KOPT-K1 (cell line): ENCODE measurements around the gene AMBRA1.

Experiments
- H3K27ac ChIP-seq: fragments of 200-600 bp; sonication (generic); 2 replicates; pipeline ENCODE4 v1.5.1; 2016; ENCODE audit warnings: antibody characterized with exemption, mild to moderate bottlenecking, low read depth, low read length; ENCODE audit not compliant: poor library complexity, severe bottlenecking
- H3K36me3 ChIP-seq: fragments of 200-600 bp; sonication (generic); 2 replicates; pipeline ENCODE4 v1.5.1; 2017; ENCODE audit warnings: antibody characterized with exemption, mild to moderate bottlenecking, low read length, moderate library complexity; ENCODE audit not compliant: insufficient read depth
- H3K9me3 ChIP-seq: fragments of 200-600 bp; sonication (generic); 2 replicates; pipeline ENCODE4 v1.5.1; 2017; ENCODE audit warnings: antibody characterized with exemption, low read length, mild to moderate bottlenecking; ENCODE audit not compliant: insufficient read depth, poor library complexity, severe bottlenecking

Gene AMBRA1

DNA sequence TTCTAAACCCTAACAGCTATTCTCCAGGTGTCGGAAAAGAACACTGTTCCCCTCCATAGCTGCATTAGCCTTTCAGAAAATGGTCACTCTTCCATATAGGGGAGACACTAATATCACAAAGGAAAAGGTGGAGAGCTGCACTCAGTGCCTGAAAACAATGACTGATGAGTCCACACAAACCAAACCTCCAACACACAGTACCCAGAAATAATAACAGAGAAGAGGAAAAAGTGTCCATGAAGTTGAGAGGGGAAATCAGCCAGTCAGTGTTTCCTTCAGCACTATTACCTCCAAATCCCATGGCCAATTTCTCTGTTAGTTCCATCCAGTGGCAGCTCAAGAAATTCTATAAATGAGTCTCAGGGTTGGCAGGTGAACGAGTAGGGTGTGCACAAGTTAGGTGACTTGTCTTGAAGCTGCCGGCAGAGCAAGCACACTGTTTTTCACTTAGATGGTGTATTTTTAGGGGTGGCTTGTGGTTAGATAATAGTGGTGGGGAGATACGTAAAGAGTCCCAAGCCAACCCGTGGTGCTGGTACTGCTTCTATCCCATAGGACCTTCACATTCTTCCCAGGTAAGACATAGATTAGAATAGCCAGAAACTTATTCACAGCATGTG lies 117.8 kb downstream of the AMBRA1 start:
- H3K9me3 ChIP-seq = no peaks in the 10 kb centered on the region
- H3K36me3 ChIP-seq = peaks cover 6% of the 10 kb centered on the region; the same call in 1 of the 2 replicates
- no peak overlapping the region for H3K27ac ChIP-seq

DNA sequence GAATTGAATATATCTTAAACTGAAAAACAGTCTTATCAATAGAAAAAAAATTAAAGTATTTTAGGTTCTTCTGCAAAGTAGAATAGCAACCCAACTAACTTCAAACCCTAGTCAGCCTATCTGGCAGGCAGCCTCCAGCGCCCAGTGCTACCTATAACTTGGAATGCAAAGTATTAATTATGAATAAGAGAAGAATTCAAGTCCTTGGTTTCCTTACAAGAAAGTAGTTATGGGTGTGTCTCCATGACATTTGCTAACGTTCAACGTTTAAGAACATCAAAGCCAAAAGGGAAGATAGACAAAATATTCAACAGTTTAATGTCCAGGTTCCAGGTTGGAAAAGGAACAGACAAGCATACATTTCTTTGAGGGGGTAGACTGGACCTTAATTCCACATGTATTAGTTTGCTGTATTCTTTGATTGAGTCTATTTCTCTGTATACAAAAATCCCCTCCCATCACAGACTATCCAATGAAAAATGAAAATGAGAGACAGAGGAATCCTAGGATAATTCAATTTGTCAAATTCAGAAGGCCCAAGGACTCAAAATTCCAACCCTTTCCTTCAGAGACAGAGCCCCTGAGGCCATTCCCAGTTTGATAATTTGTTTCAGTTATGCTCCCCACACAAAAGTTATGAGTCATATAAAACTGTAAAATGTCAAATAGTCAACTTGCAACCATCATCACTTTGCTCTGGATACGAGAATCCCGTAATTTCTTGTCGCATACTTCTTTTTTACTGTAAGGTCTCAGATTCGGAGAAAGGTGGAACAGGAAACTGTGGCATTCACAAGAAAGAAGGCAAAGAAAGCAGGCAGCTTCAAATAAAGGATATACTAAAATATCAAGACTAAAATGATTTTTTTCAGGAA lies 118.5 kb downstream of the AMBRA1 start:
- Histone ChIP-seq H3K27ac (no peak overlapping the region), H3K9me3 (no peaks in the 10 kb centered on the region), H3K36me3 (peaks cover 6% of the 10 kb centered on the region; the same call in 1 of the 2 replicates)

DNA sequence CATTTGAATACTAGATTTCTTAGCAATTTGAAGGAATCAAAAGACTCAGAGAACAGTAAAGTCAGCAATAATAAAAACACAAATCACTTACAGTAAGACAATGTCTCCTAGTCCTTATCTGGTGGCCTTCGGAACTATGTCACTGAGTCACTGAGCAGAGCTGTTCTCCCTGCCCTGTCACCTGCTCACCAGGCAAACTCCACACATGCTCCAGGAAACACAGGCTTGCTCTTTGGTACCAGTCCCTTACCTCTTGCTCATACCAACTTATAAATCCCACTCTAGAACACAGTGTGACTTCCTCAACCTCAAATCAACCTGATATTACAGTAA lies 121.2 kb downstream of the AMBRA1 start:
- H3K27ac ChIP-seq = no peak overlapping the region
- H3K9me3 ChIP-seq = no peaks in the 10 kb centered on the region
- peaks cover 8% of the 10 kb centered on the region; the same call in 1 of the 2 replicates for H3K36me3 ChIP-seq

DNA sequence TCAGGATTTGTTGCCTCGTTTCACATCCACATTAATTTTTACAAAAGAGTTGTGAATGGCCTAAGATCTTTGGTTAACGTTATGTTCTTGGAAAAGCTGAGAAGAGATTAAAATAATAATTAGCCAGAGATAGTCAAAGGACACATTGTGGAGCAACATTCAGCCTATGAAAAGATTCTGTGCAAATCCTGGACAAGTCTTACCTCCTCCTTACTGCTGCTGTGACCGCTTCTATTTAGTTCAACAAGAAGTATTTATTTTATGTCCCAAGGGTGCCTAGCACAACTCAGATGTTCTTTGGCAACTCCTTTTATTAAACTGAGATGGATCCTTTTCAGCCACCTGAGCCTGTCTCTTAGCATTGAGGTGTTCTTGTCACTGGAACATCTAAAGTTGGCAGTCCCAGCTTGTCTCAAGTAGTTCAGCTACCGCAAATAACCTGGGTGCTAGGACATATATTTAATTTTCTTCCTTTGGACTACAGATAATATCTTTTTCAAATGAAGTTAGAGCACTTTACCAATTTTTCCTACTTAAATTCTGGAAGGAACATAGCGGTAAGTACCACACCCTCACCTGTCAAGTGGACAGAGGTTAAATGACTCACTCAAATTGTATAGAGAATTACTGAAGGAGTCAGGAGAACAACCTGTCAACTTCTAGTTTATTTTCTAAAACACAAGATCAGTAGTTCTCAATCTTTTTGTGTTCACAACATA lies 121.7 kb downstream of the AMBRA1 start:
- no peaks in the 10 kb centered on the region for H3K9me3 ChIP-seq
- H3K36me3 ChIP-seq = peaks cover 11% of the 10 kb centered on the region; the same call in 1 of the 2 replicates
- H3K27ac ChIP-seq = no peak overlapping the region

DNA sequence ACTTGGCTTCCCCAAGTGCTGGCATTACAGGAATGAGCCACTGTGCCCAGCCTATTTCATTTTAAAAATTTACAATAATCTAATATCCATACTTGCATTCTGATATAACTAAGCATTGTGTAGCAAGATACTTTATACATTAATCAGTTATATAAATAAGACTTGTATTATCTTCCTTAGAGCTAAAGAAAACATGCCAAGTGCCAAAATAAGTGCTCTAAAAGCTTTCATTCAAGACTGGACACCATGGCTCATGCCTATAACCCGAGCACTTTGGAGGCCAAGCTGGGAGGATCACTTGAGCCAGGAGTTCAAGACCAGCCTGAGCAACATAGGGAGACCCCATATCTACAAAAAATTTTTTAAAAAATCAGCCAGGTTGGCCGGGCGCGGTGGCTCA lies 123.9 kb downstream of the AMBRA1 start:
- Histone ChIP-seq H3K9me3 (no peaks in the 10 kb centered on the region), H3K27ac (no peak overlapping the region), H3K36me3 (peaks cover 11% of the 10 kb centered on the region; the same call in 1 of the 2 replicates)

DNA sequence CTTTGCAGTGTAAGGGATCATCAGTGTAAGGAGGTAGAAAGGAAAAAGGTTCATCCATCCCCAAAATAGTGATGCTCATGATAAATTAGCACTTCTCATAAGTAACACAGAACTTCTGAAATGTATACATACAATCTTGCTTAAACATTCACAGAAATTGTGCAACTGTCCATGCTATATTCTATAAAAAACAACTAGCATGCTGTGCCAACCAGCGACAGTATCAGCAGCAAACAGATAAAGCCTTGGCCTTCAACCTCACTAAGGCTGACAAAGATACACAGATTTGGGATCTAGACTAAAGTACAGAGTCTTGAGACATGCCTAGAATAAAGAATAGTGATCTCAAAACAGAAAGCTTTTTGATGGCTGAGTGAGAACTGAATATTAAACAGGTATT lies 128.1 kb downstream of the AMBRA1 start:
- no peaks in the 10 kb centered on the region for H3K9me3 ChIP-seq
- peaks cover 11% of the 10 kb centered on the region; the same call in 1 of the 2 replicates for H3K36me3 ChIP-seq
- H3K27ac ChIP-seq = no peak overlapping the region

DNA sequence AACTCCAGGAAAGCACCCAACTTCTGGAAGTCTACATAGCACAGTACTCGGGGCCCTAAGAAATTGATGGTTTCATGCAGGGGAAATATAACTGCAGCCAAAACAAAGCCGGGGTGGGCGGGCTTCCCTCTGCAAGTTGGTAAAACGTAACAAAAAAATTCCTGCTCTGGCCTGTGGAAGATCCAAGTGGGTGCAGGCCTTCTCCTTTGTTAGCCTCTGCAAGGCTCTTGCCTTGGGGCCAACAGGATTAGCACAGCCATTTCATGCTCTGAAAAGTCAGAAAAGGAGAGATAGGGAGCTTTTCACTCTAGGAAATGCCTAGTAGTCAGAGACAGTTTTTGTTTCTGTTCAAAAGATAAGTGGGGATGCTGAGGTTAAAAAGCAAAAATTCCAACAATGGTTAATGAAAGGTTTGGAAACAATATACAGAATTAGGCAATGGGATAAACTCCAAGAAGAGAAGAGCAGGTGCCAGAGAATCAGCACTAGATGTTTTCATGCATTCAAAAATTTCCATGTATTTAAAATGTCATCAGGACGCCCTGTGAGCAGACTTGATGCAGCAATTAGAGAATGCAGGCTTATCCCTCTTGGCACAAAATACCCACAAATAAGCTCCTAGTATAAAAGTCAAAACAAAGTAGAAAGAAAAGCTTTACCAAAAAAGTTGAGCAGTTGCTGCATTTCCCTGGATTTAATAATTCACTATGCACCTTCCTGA lies 130.0 kb downstream of the AMBRA1 start:
- Histone ChIP-seq H3K27ac (no peak overlapping the region), H3K9me3 (no peaks in the 10 kb centered on the region), H3K36me3 (peaks cover 11% of the 10 kb centered on the region; the same call in 1 of the 2 replicates)

DNA sequence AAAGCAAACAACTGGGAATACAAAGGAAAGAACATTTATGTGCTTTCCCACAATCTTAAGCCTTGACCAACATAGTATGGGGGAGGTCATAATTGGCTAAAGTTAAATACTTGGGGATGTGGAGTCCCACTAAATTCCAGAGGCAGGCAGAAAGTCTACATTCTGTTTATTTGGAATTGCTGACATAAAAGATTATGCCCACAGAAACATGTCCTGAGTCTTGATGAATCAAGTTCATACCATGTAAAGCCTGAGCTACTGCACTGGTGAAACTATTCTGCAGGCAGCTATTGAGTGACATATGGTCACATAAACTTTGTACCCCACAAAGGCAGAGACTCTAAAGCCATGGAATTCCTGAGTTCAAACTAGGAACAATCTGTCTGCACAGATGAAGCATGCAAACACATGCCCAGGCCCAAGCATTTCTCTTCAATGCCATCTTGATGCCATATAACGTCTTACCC lies 132.3 kb downstream of the AMBRA1 start:
- Histone ChIP-seq H3K27ac (no peak overlapping the region), H3K36me3 (no peaks in the 10 kb centered on the region)

DNA sequence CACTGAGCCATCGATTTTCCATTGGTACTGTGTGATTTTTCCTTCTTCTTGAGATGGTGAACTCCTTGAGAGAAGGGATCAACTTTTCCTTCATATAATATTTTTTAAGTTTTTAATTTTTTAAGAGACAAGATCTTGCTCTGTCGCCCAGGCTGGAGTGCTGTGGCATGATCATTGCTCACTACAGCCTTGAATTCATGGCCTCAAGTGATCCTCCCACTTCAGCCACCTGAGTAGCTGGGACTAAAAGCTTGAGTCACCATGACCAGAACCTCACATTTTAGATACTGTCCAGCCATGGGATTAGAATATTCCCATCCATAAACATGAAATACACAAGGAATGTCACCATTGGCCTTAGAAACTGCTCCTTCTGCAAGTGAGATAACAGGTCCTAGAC lies 135.3 kb downstream of the AMBRA1 start:
- Histone ChIP-seq H3K9me3 (no peaks in the 10 kb centered on the region), H3K27ac (no peak overlapping the region), H3K36me3 (peaks cover 7% of the 10 kb centered on the region; the same call in 1 of the 2 replicates)

More for the DNA sequence above, 132.3 kb downstream of the AMBRA1 start:
- H3K9me3 ChIP-seq = no peaks in the 10 kb centered on the region

DNA sequence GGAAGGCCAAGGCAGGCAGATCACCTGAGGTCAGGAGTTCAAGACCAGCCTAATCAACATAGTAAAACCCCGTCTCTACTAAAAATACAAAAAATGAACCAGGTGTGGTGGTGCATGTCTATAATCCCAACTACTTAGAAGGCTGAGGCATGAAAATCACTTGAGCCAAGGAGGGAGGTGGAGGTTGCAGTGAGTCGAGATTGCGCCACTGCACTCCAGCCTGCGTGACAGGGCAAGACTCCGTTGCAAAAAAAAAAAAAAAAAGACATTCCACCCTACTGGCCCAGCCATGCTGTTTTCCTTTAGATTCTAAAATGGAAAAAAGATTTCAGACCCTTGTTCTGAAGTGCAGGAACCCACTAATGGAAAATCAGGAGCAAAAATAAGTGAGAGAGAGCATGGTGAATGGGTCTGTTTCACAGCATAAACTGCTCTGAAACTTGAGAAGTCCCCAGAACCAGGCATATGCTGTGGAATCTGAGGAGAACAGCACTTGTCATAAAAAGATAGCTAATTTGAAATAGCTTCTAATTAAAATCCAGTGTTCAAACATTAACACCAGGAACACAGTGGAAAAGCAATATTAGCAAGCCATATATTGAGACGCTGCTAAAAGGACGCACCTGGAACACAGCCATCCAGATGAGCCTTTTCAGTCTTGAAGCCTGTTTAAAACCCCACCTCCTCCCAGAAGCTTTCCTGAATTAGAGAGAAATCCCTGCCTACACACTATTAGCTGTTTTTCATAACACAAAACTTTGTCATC lies 136.0 kb downstream of the AMBRA1 start:
- H3K36me3 ChIP-seq = peaks cover 7% of the 10 kb centered on the region; the same call in 1 of the 2 replicates
- H3K27ac ChIP-seq = no peak overlapping the region
- no peaks in the 10 kb centered on the region for H3K9me3 ChIP-seq

DNA sequence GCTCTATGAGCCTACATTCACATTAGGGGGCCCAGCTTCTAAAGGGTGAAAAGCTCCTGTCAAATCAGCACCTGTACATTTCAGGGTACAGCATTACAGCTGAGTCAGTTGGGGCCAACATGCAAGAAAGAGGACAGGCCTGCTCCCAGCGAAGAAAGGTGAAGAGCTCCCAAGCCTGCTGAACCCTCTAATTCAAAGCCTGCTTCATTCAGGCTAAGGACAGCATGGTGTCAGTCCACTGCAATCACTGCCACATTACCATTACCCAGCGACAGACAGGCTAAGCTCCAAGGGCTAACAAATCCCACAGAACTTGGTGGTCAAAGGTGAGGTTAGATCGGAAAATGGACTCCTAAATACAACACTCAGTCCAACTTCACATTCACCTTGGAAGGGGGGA lies 136.8 kb downstream of the AMBRA1 start:
- peaks cover 7% of the 10 kb centered on the region; the same call in 1 of the 2 replicates for H3K36me3 ChIP-seq
- no peaks in the 10 kb centered on the region for H3K9me3 ChIP-seq
- no peak overlapping the region for H3K27ac ChIP-seq

DNA sequence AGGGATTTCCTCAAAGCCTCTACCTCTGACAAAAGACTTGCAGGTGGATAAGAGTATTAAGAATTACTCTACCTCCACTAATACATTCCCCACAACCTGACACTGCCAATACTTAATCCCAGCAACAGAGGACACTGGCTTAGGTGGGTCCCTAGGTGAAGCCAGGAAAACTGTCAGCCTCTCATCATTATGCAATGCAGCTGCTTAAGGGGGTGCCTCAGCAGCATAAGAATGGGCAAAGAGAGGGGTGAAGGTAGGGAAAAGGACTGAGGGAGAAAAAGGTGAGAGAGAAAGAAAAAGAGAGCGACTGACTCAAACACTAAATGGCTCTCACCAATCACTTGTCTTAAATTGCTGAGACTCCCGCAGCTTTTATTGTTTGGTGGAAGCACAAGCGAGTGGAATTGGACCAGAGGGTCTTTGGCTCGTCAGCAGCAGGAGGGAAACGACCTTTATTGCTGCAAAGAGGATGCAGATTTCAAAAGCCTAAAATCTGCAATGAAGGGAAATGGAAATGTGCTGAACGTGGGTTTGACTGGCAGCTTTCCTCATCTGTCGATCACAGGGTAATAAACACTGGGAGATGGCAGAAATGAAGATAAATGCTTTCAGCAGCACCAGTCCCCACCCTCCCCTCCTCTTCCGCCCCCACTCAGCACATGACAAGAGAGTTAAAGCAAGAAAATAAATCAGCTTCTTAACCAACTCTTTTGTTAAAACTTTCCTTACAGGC lies 137.4 kb downstream of the AMBRA1 start:
- Histone ChIP-seq H3K27ac (no peak overlapping the region), H3K9me3 (no peaks in the 10 kb centered on the region), H3K36me3 (peaks cover 7% of the 10 kb centered on the region; the same call in 1 of the 2 replicates)

DNA sequence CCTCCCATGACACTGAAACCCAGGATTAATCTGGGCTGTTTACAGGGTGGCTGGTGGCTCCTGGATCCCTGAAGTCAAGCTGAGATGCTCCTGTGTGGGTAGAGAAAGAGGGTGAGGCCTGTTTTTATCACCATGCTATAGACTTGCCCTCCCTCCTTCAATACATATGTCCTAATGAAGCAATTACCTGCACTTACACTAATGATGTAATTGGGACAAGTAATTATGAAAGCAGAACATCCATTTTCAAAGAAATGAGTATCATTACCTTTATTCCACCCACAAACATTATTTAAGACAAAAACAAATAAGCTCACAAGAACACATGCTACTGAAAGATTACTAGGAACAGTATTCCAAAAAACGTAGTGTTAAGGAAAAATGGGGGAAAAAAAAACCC lies 138.0 kb downstream of the AMBRA1 start:
- H3K36me3 ChIP-seq = peaks cover 7% of the 10 kb centered on the region; the same call in 1 of the 2 replicates
- no peak overlapping the region for H3K27ac ChIP-seq
- H3K9me3 ChIP-seq = no peaks in the 10 kb centered on the region
